NT2/D1 (cell line): Measurements from ENCODE around the gene C7.
"Not testable (repeated sequence)": the region's sequence is repeated elsewhere in the genome, so short reads cannot be mapped to it uniquely, and the experiment has no call there.

ENCODE experiments used
- DNase-seq: peaks from one replicate; pipeline ENCODE4 v3.0.0-alpha.2; 2011; ENCODE audit warnings: low read depth, low spot score
- H3K27me3 ChIP-seq: 2 replicates; pipeline ENCODE4 v1.6.0; 2011; ENCODE audit warnings: mild to moderate bottlenecking; ENCODE audit not compliant: insufficient read length, insufficient read depth
- H3K36me3 ChIP-seq: 2 replicates; pipeline ENCODE4 v1.6.1; 2011; ENCODE audit warnings: mild to moderate bottlenecking, low read length, mixed read lengths; ENCODE audit not compliant: insufficient read depth, insufficient read length
- H3K4me1 ChIP-seq: 2 replicates; pipeline ENCODE4 v1.5.1; 2011; ENCODE audit not compliant: insufficient read depth, insufficient read length
- H3K4me3 ChIP-seq: 2 replicates; pipeline ENCODE4 v1.5.1; 2011; ENCODE audit warnings: low read depth; ENCODE audit not compliant: insufficient read length
- H3K9ac ChIP-seq: 2 replicates; pipeline ENCODE4 v1.6.0; 2011; ENCODE audit warnings: low read depth; ENCODE audit not compliant: insufficient read length
- H3K9me3 ChIP-seq: 2 replicates; pipeline ENCODE4 v1.5.1; 2011; ENCODE audit warnings: mild to moderate bottlenecking, low read length; ENCODE audit not compliant: insufficient read depth
- SUZ12 ChIP-seq: IDR thresholded peaks from 2 replicates; pipeline ENCODE4 v1.6.1; 2011; ENCODE audit not compliant: insufficient read length, insufficient read depth; ENCODE audit errors: extremely low read depth
- YY1 ChIP-seq: IDR thresholded peaks from 2 replicates; pipeline ENCODE4 v1.6.1; 2011; ENCODE audit not compliant: insufficient read length, insufficient read depth
- ZNF274 ChIP-seq: IDR thresholded peaks from 2 replicates; pipeline ENCODE4 v1.6.1; 2011; ENCODE audit warnings: mild to moderate bottlenecking, low read depth, low read length

The C7 gene

GRCh38 chr5:40909264-40909663 is at the start of gene C7:
TSS of gene C7 (plus strand) at chr5:40909497. CDS start at chr5:40909611, 114 bp downstream.
- no peak within 1 kb of the TSS for H3K9ac ChIP-seq
- DNase-seq, result no peak
- no peaks in the 10 kb centered on the region for H3K27me3 ChIP-seq
- H3K4me1 ChIP-seq, result no peaks in the 10 kb centered on the region
- no peak within 1 kb of the TSS for H3K4me3 ChIP-seq
- no peaks in the 10 kb centered on the region for H3K36me3 ChIP-seq
- TF ChIP-seq YY1 (no peak), SUZ12 (no peak), ZNF274 (no peak)
- H3K9me3 ChIP-seq, result no peaks in the 10 kb centered on the region

GRCh38 chr5:40860711-40861110 is 48.6 kb upstream of the C7 start:
- Histone ChIP-seq H3K9ac (no peak overlapping the region), H3K9me3 (0 out of 2 replicates have a peak, but pooled peaks cover 4% of the 10 kb centered on the region), H3K27me3 (no peaks in the 10 kb centered on the region), H3K4me3 (no peak overlapping the region), H3K36me3 (no peaks in the 10 kb centered on the region), H3K4me1 (no peaks in the 10 kb centered on the region)
- TF ChIP-seq YY1 (no peak), SUZ12 (no peak), ZNF274 (no peak)
- no peak for DNase-seq

GRCh38 chr5:40865004-40865403 is 44.3 kb upstream of the C7 start:
- not testable (repeated sequence) for H3K9me3 ChIP-seq, H3K4me3 ChIP-seq, DNase-seq

DNA sequence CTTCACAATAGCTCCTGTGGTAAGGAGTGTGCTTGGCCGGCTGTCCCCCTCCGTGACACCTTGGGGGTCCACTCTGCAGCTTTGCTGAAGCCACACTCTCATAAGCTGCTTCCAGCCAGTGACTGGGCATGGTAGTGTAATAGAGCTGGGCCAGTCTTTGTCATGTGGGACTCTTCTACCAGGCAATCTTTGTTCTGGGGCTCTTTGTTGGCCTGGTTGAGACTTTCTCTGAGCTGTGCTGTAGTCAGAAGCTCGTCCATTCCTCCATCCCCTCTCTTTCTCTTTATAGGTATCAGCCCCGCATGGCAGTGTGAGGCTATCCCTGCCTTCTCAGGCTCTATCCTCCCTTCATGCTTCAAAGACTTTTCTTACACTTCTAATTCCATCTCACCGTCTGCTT is 42.5 kb upstream of the C7 start:
- Histone ChIP-seq H3K9ac (no peak overlapping the region), H3K9me3 (0 out of 2 replicates have a peak, but pooled peaks cover 4% of the 10 kb centered on the region), H3K4me1 (no peaks in the 10 kb centered on the region), H3K27me3 (no peaks in the 10 kb centered on the region), H3K4me3 (no peak overlapping the region), H3K36me3 (no peaks in the 10 kb centered on the region)
- no peak for DNase-seq
- TF ChIP-seq SUZ12 (no peak), YY1 (no peak), ZNF274 (no peak)

More at GRCh38 chr5:40865004-40865403, 44.3 kb upstream of the C7 start:
- not testable (repeated sequence) for H3K4me1 ChIP-seq, H3K27me3 ChIP-seq, H3K9ac ChIP-seq, H3K36me3 ChIP-seq

GRCh38 chr5:40869384-40869783 is 39.9 kb upstream of the C7 start:
- Histone ChIP-seq H3K9ac (no peak overlapping the region), H3K4me3 (no peak overlapping the region), H3K4me1 (no peaks in the 10 kb centered on the region), H3K9me3 (no peaks in the 10 kb centered on the region), H3K27me3 (no peaks in the 10 kb centered on the region), H3K36me3 (no peaks in the 10 kb centered on the region)
- DNase-seq, result no peak
- TF ChIP-seq YY1, result no peak
- no peak for TF ChIP-seq SUZ12
- TF ChIP-seq ZNF274, result no peak

- H3K9ac ChIP-seq, result no peak overlapping the region
- no peaks in the 10 kb centered on the region for H3K27me3 ChIP-seq
- no peak for TF ChIP-seq SUZ12
- DNase-seq, result no peak
- no peaks in the 10 kb centered on the region for H3K9me3 ChIP-seq
- H3K4me3 ChIP-seq, result no peak overlapping the region
- H3K36me3 ChIP-seq, result no peaks in the 10 kb centered on the region
- H3K4me1 ChIP-seq, result no peaks in the 10 kb centered on the region
These were observed 38.1 kb upstream of the C7 start for GRCh38 chr5:40871177-40871576.

- not testable (repeated sequence) for H3K9me3 ChIP-seq, H3K36me3 ChIP-seq, H3K27me3 ChIP-seq, H3K9ac ChIP-seq, H3K4me1 ChIP-seq, DNase-seq, H3K4me3 ChIP-seq
These were observed 37.0 kb upstream of the C7 start for GRCh38 chr5:40872253-40872652.

GRCh38 chr5:40873286-40873880 is 35.9 kb upstream of the C7 start:
- Histone ChIP-seq H3K9me3 (peaks cover 12% of the 10 kb centered on the region; the same call in 1 of the 2 replicates), H3K4me1 (no peaks in the 10 kb centered on the region), H3K4me3 (no peak overlapping the region), H3K27me3 (no peaks in the 10 kb centered on the region), H3K9ac (no peak overlapping the region), H3K36me3 (no peaks in the 10 kb centered on the region)
- no peak for TF ChIP-seq YY1
- TF ChIP-seq ZNF274, result no peak
- TF ChIP-seq SUZ12, result no peak
- no peak for DNase-seq
